GM19468 (cell line): ENCODE measurements around the gene EFTUD2.
A peak's percentile ranks its signal among the peaks of the same experiment; 100 is the strongest.
"Not testable (repeated sequence)": the region's sequence is repeated elsewhere in the genome, so short reads cannot be mapped to it uniquely, and the experiment has no call there.

ENCODE experiments used
- ATAC-seq: cut with Tn5 transposase; IDR thresholded peaks from one replicate; pipeline ENCODE4 v1.9.1; 2021; ENCODE audit warnings: mild to moderate bottlenecking, moderate library complexity, moderate number of reproducible peaks; ENCODE audit not compliant: unreplicated experiment; ENCODE audit errors: extremely low read depth

Gene EFTUD2

GRCh38 chr17:44899074-44899782 lies at the start of gene EFTUD2:
Gene EFTUD2 (minus strand): TSS chr17:44899445. CDS start chr17:44894521, 4,924 bp downstream.
- peak; percentile 38 for ATAC-seq

- ATAC-seq = no peak
These were observed 49.1 kb upstream of the EFTUD2 start for GRCh38 chr17:44948315-44948795.

GRCh38 chr17:44947461-44948314 lies 48.4 kb upstream of the EFTUD2 start, which contains the start of gene KIF18B:
Gene KIF18B (minus strand): TSS chr17:44947773. CDS start chr17:44936344, 11,429 bp downstream.
- peak; percentile 28 for ATAC-seq

GRCh38 chr17:44945652-44946051 lies 46.4 kb upstream of the EFTUD2 start:
- not testable (repeated sequence) for ATAC-seq

GRCh38 chr17:44942456-44942855 lies 43.2 kb upstream of the EFTUD2 start:
- no peak for ATAC-seq

GRCh38 chr17:44941712-44942331 lies 42.6 kb upstream of the EFTUD2 start:
- ATAC-seq = no peak

- ATAC-seq = no peak
These were observed 41.5 kb upstream of the EFTUD2 start for GRCh38 chr17:44940768-44941167.

- no peak for ATAC-seq
These were observed 41.1 kb upstream of the EFTUD2 start for GRCh38 chr17:44940317-44940716.

- ATAC-seq = no peak
These were observed 35.9 kb upstream of the EFTUD2 start for GRCh38 chr17:44935116-44935515.

- no peak for ATAC-seq
These were observed 35.5 kb upstream of the EFTUD2 start for GRCh38 chr17:44934745-44935105.

- ATAC-seq = no peak
These were observed 34.8 kb upstream of the EFTUD2 start for GRCh38 chr17:44933824-44934744.

- ATAC-seq = no peak
These were observed 33.5 kb upstream of the EFTUD2 start for GRCh38 chr17:44932787-44933097.

- ATAC-seq = no peak
These were observed 33.0 kb upstream of the EFTUD2 start for GRCh38 chr17:44932096-44932786.

GRCh38 chr17:44931376-44931775 lies 32.1 kb upstream of the EFTUD2 start:
- ATAC-seq = no peak

GRCh38 chr17:44930667-44931066 lies 31.4 kb upstream of the EFTUD2 start:
- no peak for ATAC-seq

GRCh38 chr17:44928950-44929720 lies 29.9 kb upstream of the EFTUD2 start:
- ATAC-seq = no peak

- ATAC-seq = no peak
These were observed 28.9 kb upstream of the EFTUD2 start for GRCh38 chr17:44928136-44928535.

- no peak for ATAC-seq
These were observed 28.5 kb upstream of the EFTUD2 start for GRCh38 chr17:44927696-44928095.
